A549 (cell line): ENCODE measurements around the gene SLC1A2. TPM values are rescaled to one million over a fixed set of nuclear protein-coding genes. Genes with fewer than 3 reads are reported as not detected.

ENCODE experiments used
- ATAC-seq, 2 experiments: fragments of 200-7000 bp in 1 of 2; fragments of >200 bp in 1 of 2; cut with Nextera tagmentation in 1 of 2; cut with Tn5 transposase in 1 of 2; 3 replicates each; pipeline versions ENCODE4 v1.8.0 to v1.9.1; 2018 to 2020; ENCODE audit warnings: mild to moderate bottlenecking in 1 of 2, moderate library complexity in 1 of 2
- CTCF ChIA-PET: fragments of 300-600 bp; sonication (Branson Sonifier 250); formaldehyde crosslinking; extraction: SDS; loops from one replicate; lab custom pipeline; 2021; ENCODE audit warnings: antibody characterized with exemption, inconsistent platforms; lab: Yijun Ruan, JAX
- POLR2A ChIA-PET: fragments of 350-600 bp; formaldehyde crosslinking; extraction: SDS; loops from one replicate; lab custom pipeline; 2021; ENCODE audit warnings: antibody characterized with exemption, inconsistent platforms; lab: Yijun Ruan, JAX
- DNase-seq, 2 experiments: peaks; one replicate each; pipeline versions ENCODE4 v3.0.0 to v3.0.0-alpha.2; 2011 to 2016; ENCODE audit warnings: low read depth in 1 of 2, low spot score in 1 of 2
- FAIRE-seq: peaks from 2 replicates; lab custom pipeline; 2011; peaks lifted over from hg19 to GRCh38; lab: Jason Lieb, UNC
- H3K27ac ChIP-seq, 2 experiments: fragments of >200 bp; sonication (Bioruptor Twin); formaldehyde crosslinking; 3 replicates each; pipeline ENCODE4 v1.5.1; 2016 to 2017
- H3K4me1 ChIP-seq: fragments of >200 bp; sonication (Bioruptor Twin); formaldehyde crosslinking; 3 replicates; pipeline ENCODE4 v1.6.1; 2016
- H3K4me2 ChIP-seq: fragments of >200 bp; sonication (Bioruptor Twin); formaldehyde crosslinking; 3 replicates; pipeline ENCODE4 v1.6.1; 2016
- H3K4me3 ChIP-seq: fragments of >200 bp; sonication (Bioruptor Twin); formaldehyde crosslinking; 3 replicates; pipeline ENCODE4 v1.5.1; 2016
- H3K9me3 ChIP-seq: fragments of >200 bp; sonication (Bioruptor Twin); formaldehyde crosslinking; 3 replicates; pipeline ENCODE4 v1.6.1; 2016
- BHLHE40 ChIP-seq: IDR thresholded peaks from 2 replicates; pipeline ENCODE4 v1.6.1; 2012; ENCODE audit warnings: low read depth, low read length, inconsistent platforms
- CBX2 ChIP-seq: fragments of 200-600 bp; sonication (generic); IDR thresholded peaks from 2 replicates; pipeline ENCODE4 v1.6.1; 2016; ENCODE audit warnings: low read depth, mild to moderate bottlenecking, borderline replicate concordance
- CHD2 ChIP-seq: fragments of 150-350 bp; IDR thresholded peaks from 2 replicates; pipeline ENCODE4 v1.6.1; 2014; ENCODE audit warnings: low read length; ENCODE audit not compliant: partially characterized antibody
- E2F6 ChIP-seq: IDR thresholded peaks from 2 replicates; pipeline ENCODE4 v1.6.1; 2012; ENCODE audit warnings: low read depth, borderline replicate concordance
- ESRRA ChIP-seq: fragments of 150-350 bp; IDR thresholded peaks from 2 replicates; pipeline ENCODE4 v1.6.1; 2014; ENCODE audit warnings: mild to moderate bottlenecking, low read length, borderline replicate concordance
- FOSL2 ChIP-seq, 2 experiments: fragments of 450-650 bp in 1 of 2; fragments of >200 bp in 1 of 2; sonication (Bioruptor Twin) in 1 of 2; formaldehyde crosslinking; IDR thresholded peaks; 2 replicates each; pipeline versions ENCODE4 v1.5.0 to v1.6.1; 2016 to 2020; ENCODE audit warnings: mild to moderate bottlenecking in 1 of 2, moderate library complexity in 1 of 2
- GATA3 ChIP-seq: IDR thresholded peaks from 2 replicates; pipeline ENCODE4 v1.6.1; 2012; ENCODE audit warnings: borderline replicate concordance
- HMGXB4 ChIP-seq: fragments of 250-450 bp; sonication (Bioruptor Pico); IDR thresholded peaks from 2 replicates; pipeline ENCODE4 v1.5.0; 2021; ENCODE audit warnings: mild to moderate bottlenecking, moderate library complexity, borderline replicate concordance
- HOXB5 ChIP-seq: fragments of 250-450 bp; sonication (Bioruptor Pico); IDR thresholded peaks from 2 replicates; pipeline ENCODE4 v1.5.0; 2020; ENCODE audit warnings: mild to moderate bottlenecking, moderate library complexity
- JUN ChIP-seq, 2 experiments: fragments of >200 bp; sonication (Bioruptor Twin); formaldehyde crosslinking; IDR thresholded peaks; 2 replicates in 1 of 2; 3 replicates in 1 of 2; pipeline ENCODE4 v1.6.1; 2016 to 2017
- JUNB ChIP-seq: fragments of >200 bp; sonication (Bioruptor Twin); formaldehyde crosslinking; IDR thresholded peaks from 2 replicates; pipeline ENCODE4 v1.6.1; 2016
- KDM5A ChIP-seq: fragments of 200-600 bp; sonication (generic); IDR thresholded peaks from 2 replicates; pipeline ENCODE4 v1.6.1; 2016; ENCODE audit warnings: antibody characterized with exemption, mild to moderate bottlenecking
- PBX3 ChIP-seq: IDR thresholded peaks from 2 replicates; pipeline ENCODE4 v1.6.1; 2012
- POLR2A ChIP-seq: IDR thresholded peaks from 2 replicates; pipeline ENCODE4 v1.6.1; 2012; ENCODE audit warnings: mild to moderate bottlenecking, low read length
- RAD21 ChIP-seq, 2 experiments: fragments of >200 bp in 1 of 2; sonication (Bioruptor Twin) in 1 of 2; formaldehyde crosslinking in 1 of 2; IDR thresholded peaks in 1 of 2; conservative IDR thresholded peaks in 1 of 2; 2 replicates in 1 of 2; 3 replicates in 1 of 2; pipeline ENCODE4 v1.6.1; 2012 to 2018; ENCODE audit warnings: inconsistent platforms in 1 of 2
- RARB ChIP-seq: fragments of 250-450 bp; sonication (Bioruptor Pico); IDR thresholded peaks from 2 replicates; pipeline ENCODE4 v1.8.0; 2021; ENCODE audit warnings: mild to moderate bottlenecking, moderate library complexity
- REST ChIP-seq: fragments of 200-600 bp; sonication (generic); IDR thresholded peaks from 2 replicates; pipeline ENCODE4 v1.6.1; 2016; ENCODE audit warnings: antibody characterized with exemption, mild to moderate bottlenecking, moderate library complexity
- ZFP36 ChIP-seq: fragments of 450-650 bp; IDR thresholded peaks from 2 replicates; pipeline ENCODE4 v1.6.1; 2014; ENCODE audit warnings: borderline replicate concordance; ENCODE audit not compliant: partially characterized antibody
- ZNF302 ChIP-seq: fragments of 250-450 bp; sonication (Bioruptor Pico); IDR thresholded peaks from 2 replicates; pipeline ENCODE4 v1.9.0; 2021; ENCODE audit warnings: inconsistent platforms, mild to moderate bottlenecking, moderate library complexity
- WGBS: methylation state at CpG from one replicate; pipeline ENCODE4 v1.1.6; 2017; ENCODE audit errors: missing lambda C conversion rate; 5-methylcytosine and 5-hydroxymethylcytosine counted together
- polyA plus RNA-seq, 4 experiments: library from polyadenylated mRNA; depleted of rRNA in 3 of 4; stranded (reverse); fragments of >200 nt; fragmentation: RNase III in 1 of 4; extraction: RNeasy Plus Mini Kit Qiagen cat#74134 plus additional on column Dnase treatment in 1 of 4; gene quantifications; 2 replicates in 3 of 4; 3 replicates in 1 of 4; pipeline ENCODE4 v1.2.3, GENCODE V29; 2011 to 2017
- TF ChIP-seq, protein P1 (sequence below): fragments of 250-450 bp; sonication (Bioruptor Pico); IDR thresholded peaks from 2 replicates; pipeline ENCODE4 v1.5.0; 2020; ENCODE audit warnings: low read depth, mild to moderate bottlenecking, moderate library complexity

SLC1A2 gene
- polyA plus RNA-seq, 2 of the 4 experiments (the other 2 are of a cell fraction): 0.01 to 0.14 TPM

- TF ChIP-seq REST (no peak), ESRRA (no peak), FOSL2 (IDR thresholded peaks at IDR 0.05) (no peak), FOSL2 (CRISPR knock-in tag; IDR thresholded peaks at IDR 0.05) (no peak), GATA3 (no peak)
These were observed 108.0 kb downstream of the SLC1A2 start (continued) for GRCh38 chr11:35311331-35311730.

GRCh38 chr11:35308157-35308556 lies 111.2 kb downstream of the SLC1A2 start:
- Histone ChIP-seq H3K4me3 (no peak overlapping the region), H3K4me2 (no peak overlapping the region), H3K27ac (no peak overlapping the region; a peak in 1 of 6 replicates), H3K4me1 (peaks cover 27% of the 10 kb centered on the region), H3K9me3 (no peaks in the 10 kb centered on the region)
- TF ChIP-seq JUNB (no peak), CHD2 (no peak), RAD21 (conservative IDR thresholded peaks at IDR 0.05 in 1 of 2, IDR thresholded peaks at IDR 0.05 in 1 of 2) (no peak), RARB (no peak), HMGXB4 (CRISPR knock-in tag) (no peak), ZFP36 (no peak)
- CTCF ChIA-PET: interaction anchor here (1.0 to 1.1 kb wide), 2 partner anchors 9 to 33 kb away, joined by 3 read pairs; no protein-coding TSS in a partner anchor
- POLR2A ChIA-PET: no interaction called here
- DNase-seq: no peak
- WGBS: 79% methylated on average over 9 of the region's 9 CpGs
- no peak for ATAC-seq
- FAIRE-seq: no peak

DNA sequence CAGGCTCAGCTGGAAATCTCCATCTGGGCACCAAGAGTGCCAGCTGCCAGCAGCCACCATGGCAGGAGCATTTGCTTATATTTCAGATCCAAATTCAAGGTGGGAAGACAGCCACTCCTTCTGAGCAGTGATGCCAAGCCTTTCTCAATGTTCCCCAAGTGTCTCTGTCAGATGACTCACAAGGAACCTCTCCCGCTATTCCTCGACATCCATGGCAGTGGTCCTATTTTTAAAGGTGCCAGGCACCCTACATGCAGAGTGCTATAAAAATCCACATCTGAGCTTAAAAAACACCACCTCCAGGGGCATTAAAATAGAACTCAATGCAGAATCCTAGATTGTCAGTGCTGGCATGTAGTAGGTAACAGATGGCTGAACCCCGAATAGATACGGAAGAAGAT lies 112.1 kb downstream of the SLC1A2 start:
- H3K9me3 ChIP-seq: no peaks in the 10 kb centered on the region
- POLR2A ChIA-PET: no interaction called here
- no peak overlapping the region for H3K4me3 ChIP-seq
- CTCF ChIA-PET: interaction anchor here (0.8 to 1.5 kb wide), 4 partner anchors 17 to 46 kb away, joined by 3 read pairs; no protein-coding TSS in a partner anchor
- no peak overlapping the region for H3K4me2 ChIP-seq
- no peak for DNase-seq
- H3K27ac ChIP-seq: no peak overlapping the region; a peak in 1 of 6 replicates
- WGBS: 84% methylated on average over 4 of the region's 4 CpGs
- TF ChIP-seq CBX2 (no peak), POLR2A (no peak), JUN (IDR thresholded peaks at IDR 0.05) (no peak), PBX3 (no peak), KDM5A (no peak), HOXB5 (CRISPR knock-in tag) (no peak), RARB (no peak), ZNF302 (CRISPR knock-in tag) (no peak), BHLHE40 (no peak), E2F6 (no peak)
- TF ChIP-seq, protein P1, sequence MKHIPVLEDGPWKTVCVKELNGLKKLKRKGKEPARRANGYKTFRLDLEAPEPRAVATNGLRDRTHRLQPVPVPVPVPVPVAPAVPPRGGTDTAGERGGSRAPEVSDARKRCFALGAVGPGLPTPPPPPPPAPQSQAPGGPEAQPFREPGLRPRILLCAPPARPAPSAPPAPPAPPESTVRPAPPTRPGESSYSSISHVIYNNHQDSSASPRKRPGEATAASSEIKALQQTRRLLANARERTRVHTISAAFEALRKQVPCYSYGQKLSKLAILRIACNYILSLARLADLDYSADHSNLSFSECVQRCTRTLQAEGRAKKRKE (CRISPR knock-in tag): no peak
- ATAC-seq: no peak
- H3K4me1 ChIP-seq: peaks cover 34% of the 10 kb centered on the region
- no peak for FAIRE-seq
